ENCODE data around the gene SCUBE2.

Gene SCUBE2

GRCh38 chr11:9091044-9091922 is at the start of gene SCUBE2:
Gene SCUBE2 (minus strand): TSS chr11:9091599. CDS start chr11:9091528, 71 bp downstream.
- peaks cover 74% of the 10 kb centered on the region for H3K27me3 Mint-ChIP-seq
- peak; percentile 49 for ATAC-seq

GRCh38 chr11:9141186-9141585 is 49.8 kb upstream of the SCUBE2 start:
- no peak for ATAC-seq
- H3K27me3 Mint-ChIP-seq: no peaks in the 10 kb centered on the region
- DNase-seq: no peak
- no peak overlapping the region for H3K27ac Mint-ChIP-seq
- H3K9me3 Mint-ChIP-seq: no peaks in the 10 kb centered on the region
- peaks cover 14% of the 10 kb centered on the region for H3K4me1 Mint-ChIP-seq
- no peak overlapping the region for H3K4me3 Mint-ChIP-seq

More at GRCh38 chr11:9091044-9091922, at the start of gene SCUBE2:
- Mint-ChIP-seq H3K4me1 (no peaks in the 10 kb centered on the region), H3K4me3 (peak within 1 kb of the TSS; percentile 50 to 67), H3K27ac (no peak within 1 kb of the TSS), H3K9me3 (no peaks in the 10 kb centered on the region)
- no peak for DNase-seq

- Mint-ChIP-seq H3K27ac (no peak overlapping the region), H3K4me3 (no peak overlapping the region), H3K4me1 (peaks cover 14% of the 10 kb centered on the region), H3K27me3 (no peaks in the 10 kb centered on the region), H3K9me3 (no peaks in the 10 kb centered on the region)
- DNase-seq: no peak
- no peak for ATAC-seq
Observed at GRCh38 chr11:9139628-9140357, 48.4 kb upstream of the SCUBE2 start.

- DNase-seq: no peak
- ATAC-seq: peak; percentile 40
- Mint-ChIP-seq H3K4me3 (no peak overlapping the region), H3K27me3 (no peaks in the 10 kb centered on the region), H3K27ac (no peak overlapping the region), H3K4me1 (peaks cover 14% of the 10 kb centered on the region), H3K9me3 (no peaks in the 10 kb centered on the region)
Observed at GRCh38 chr11:9138612-9139579, 47.5 kb upstream of the SCUBE2 start.

- Mint-ChIP-seq H3K9me3 (no peaks in the 10 kb centered on the region), H3K4me1 (peaks cover 14% of the 10 kb centered on the region), H3K27me3 (no peaks in the 10 kb centered on the region), H3K27ac (no peak overlapping the region), H3K4me3 (no peak overlapping the region)
- peak; percentile 27 for ATAC-seq
- no peak for DNase-seq
Observed at GRCh38 chr11:9138133-9138453, 46.7 kb upstream of the SCUBE2 start.

- no peaks in the 10 kb centered on the region for H3K9me3 Mint-ChIP-seq
- DNase-seq: peak; percentile 64 to 67
- H3K4me3 Mint-ChIP-seq: no peak overlapping the region
- ATAC-seq: peak; percentile 88
- no peak overlapping the region for H3K27ac Mint-ChIP-seq
- no peaks in the 10 kb centered on the region for H3K27me3 Mint-ChIP-seq
- H3K4me1 Mint-ChIP-seq: peaks cover 14% of the 10 kb centered on the region
Observed at GRCh38 chr11:9137293-9138132, 46.1 kb upstream of the SCUBE2 start.

- Mint-ChIP-seq H3K4me1 (peaks cover 14% of the 10 kb centered on the region), H3K9me3 (no peaks in the 10 kb centered on the region), H3K27me3 (no peaks in the 10 kb centered on the region), H3K4me3 (no peak overlapping the region), H3K27ac (no peak overlapping the region)
- DNase-seq (no peak), ATAC-seq (no peak)
Observed at GRCh38 chr11:9136741-9137140, 45.3 kb upstream of the SCUBE2 start.

GRCh38 chr11:9133956-9134355 is 42.6 kb upstream of the SCUBE2 start:
- Mint-ChIP-seq H3K4me3 (no peak overlapping the region), H3K9me3 (no peaks in the 10 kb centered on the region), H3K27me3 (no peaks in the 10 kb centered on the region), H3K27ac (no peak overlapping the region), H3K4me1 (peaks cover 7% of the 10 kb centered on the region)
- DNase-seq (no peak), ATAC-seq (no peak)

GRCh38 chr11:9132203-9132878 is 40.9 kb upstream of the SCUBE2 start:
- DNase-seq (no peak), ATAC-seq (peak; percentile 53)
- H3K27ac Mint-ChIP-seq: no peak overlapping the region
- no peaks in the 10 kb centered on the region for H3K27me3 Mint-ChIP-seq
- H3K4me1 Mint-ChIP-seq: no peaks in the 10 kb centered on the region
- no peak overlapping the region for H3K4me3 Mint-ChIP-seq
- H3K9me3 Mint-ChIP-seq: no peaks in the 10 kb centered on the region

GRCh38 chr11:9130297-9130696 is 38.9 kb upstream of the SCUBE2 start:
- DNase-seq: no peak
- Mint-ChIP-seq H3K27me3 (no peaks in the 10 kb centered on the region), H3K4me3 (no peak overlapping the region), H3K27ac (no peak overlapping the region), H3K4me1 (no peaks in the 10 kb centered on the region), H3K9me3 (no peaks in the 10 kb centered on the region)
- ATAC-seq: no peak

GRCh38 chr11:9126636-9127035 is 35.2 kb upstream of the SCUBE2 start:
- H3K27ac Mint-ChIP-seq: no peak overlapping the region

GRCh38 chr11:9125185-9125886 is 33.9 kb upstream of the SCUBE2 start:
- Mint-ChIP-seq H3K27ac (no peak overlapping the region), H3K4me1 (no peaks in the 10 kb centered on the region), H3K9me3 (no peaks in the 10 kb centered on the region), H3K4me3 (no peak overlapping the region), H3K27me3 (no peaks in the 10 kb centered on the region)
- no peak for DNase-seq
- no peak for ATAC-seq

More at GRCh38 chr11:9126636-9127035, 35.2 kb upstream of the SCUBE2 start:
- ATAC-seq (no peak), DNase-seq (no peak)
- Mint-ChIP-seq H3K27me3 (no peaks in the 10 kb centered on the region), H3K4me3 (no peak overlapping the region), H3K9me3 (no peaks in the 10 kb centered on the region), H3K4me1 (no peaks in the 10 kb centered on the region)

GRCh38 chr11:9123595-9124304 is 32.4 kb upstream of the SCUBE2 start:
- Mint-ChIP-seq H3K27me3 (no peaks in the 10 kb centered on the region), H3K9me3 (no peaks in the 10 kb centered on the region), H3K4me3 (no peak overlapping the region), H3K27ac (no peak overlapping the region), H3K4me1 (no peaks in the 10 kb centered on the region)
- ATAC-seq: no peak
- DNase-seq: no peak

Measured in stimulated activated naive CD8-positive, alpha-beta T cell treated with anti-CD3 and anti-CD28 coated beads, Interleukin-15, amount 100 ng/mL, for 72 hours (primary cell).